Gastroesophageal sphincter (tissue), 3 donors: ENCODE data around the gene KRT6B.
"Not testable (repeated sequence)": the region's sequence is repeated elsewhere in the genome, so short reads cannot be mapped to it uniquely, and the experiment has no call there.

Experiments
- POLR2A ChIP-seq, 2 donors: fragments of 450-650 bp; IDR thresholded peaks; one replicate each; pipeline ENCODE4 v1.6.1; 2017; ENCODE audit warnings: antibody characterized with exemption in 2 of 2, mild to moderate bottlenecking in 2 of 2, moderate library complexity in 1 of 2
- TF ChIP-seq, protein P1 (sequence below), 4 experiments: fragments of 200-600 bp in 2 of 4; fragments of 450-650 bp in 2 of 4; sonication (generic) in 1 of 4; IDR thresholded peaks; one replicate each; pipeline ENCODE4 v1.5.1; 2017 to 2019; ENCODE audit warnings: antibody characterized with exemption in 4 of 4, mild to moderate bottlenecking in 2 of 4, moderate library complexity in 2 of 4

GRCh38 chr12:52500574-52500973, 48.6 kb upstream of the KRT6B start:
- TF ChIP-seq, protein P1, sequence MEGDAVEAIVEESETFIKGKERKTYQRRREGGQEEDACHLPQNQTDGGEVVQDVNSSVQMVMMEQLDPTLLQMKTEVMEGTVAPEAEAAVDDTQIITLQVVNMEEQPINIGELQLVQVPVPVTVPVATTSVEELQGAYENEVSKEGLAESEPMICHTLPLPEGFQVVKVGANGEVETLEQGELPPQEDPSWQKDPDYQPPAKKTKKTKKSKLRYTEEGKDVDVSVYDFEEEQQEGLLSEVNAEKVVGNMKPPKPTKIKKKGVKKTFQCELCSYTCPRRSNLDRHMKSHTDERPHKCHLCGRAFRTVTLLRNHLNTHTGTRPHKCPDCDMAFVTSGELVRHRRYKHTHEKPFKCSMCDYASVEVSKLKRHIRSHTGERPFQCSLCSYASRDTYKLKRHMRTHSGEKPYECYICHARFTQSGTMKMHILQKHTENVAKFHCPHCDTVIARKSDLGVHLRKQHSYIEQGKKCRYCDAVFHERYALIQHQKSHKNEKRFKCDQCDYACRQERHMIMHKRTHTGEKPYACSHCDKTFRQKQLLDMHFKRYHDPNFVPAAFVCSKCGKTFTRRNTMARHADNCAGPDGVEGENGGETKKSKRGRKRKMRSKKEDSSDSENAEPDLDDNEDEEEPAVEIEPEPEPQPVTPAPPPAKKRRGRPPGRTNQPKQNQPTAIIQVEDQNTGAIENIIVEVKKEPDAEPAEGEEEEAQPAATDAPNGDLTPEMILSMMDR (IDR thresholded peaks at IDR 0.05), result not testable (repeated sequence)
- TF ChIP-seq POLR2A (IDR thresholded peaks at IDR 0.05), result not testable (repeated sequence)
